Tibial artery (tissue), 4 donors: Measurements from ENCODE around the gene BHLHA9.
A peak's percentile ranks its signal among the peaks of the same experiment; 100 is the strongest.
"Not testable (repeated sequence)": the region's sequence is repeated elsewhere in the genome, so short reads cannot be mapped to it uniquely, and the experiment has no call there.

Experiments
- DNase-seq, 2 donors: peaks; one replicate each; pipeline ENCODE4 v3.0.0-alpha.2; 2019
- H3K27ac ChIP-seq, 2 donors: fragments of 200-600 bp; sonication (generic) in 1 of 2; 1 replicate in 1 of 2; 2 replicates in 1 of 2; pipeline ENCODE4 v1.5.1; 2018 to 2019; ENCODE audit warnings: mild to moderate bottlenecking in 1 of 2
- H3K27me3 ChIP-seq, 2 donors: fragments of 200-600 bp; sonication (generic) in 1 of 2; one replicate each; pipeline versions ENCODE4 v1.5.1 to v1.6.0; 2016 to 2019
- H3K36me3 ChIP-seq, 3 donors: fragments of 200-600 bp; sonication (generic) in 2 of 3; one replicate each; pipeline ENCODE4 v1.5.1; 2016 to 2019; ENCODE audit warnings: mild to moderate bottlenecking in 2 of 3
- H3K4me1 ChIP-seq, 4 donors: fragments of 200-600 bp; sonication (generic) in 2 of 4; 1 replicate in 3 of 4; 2 replicates in 1 of 4; pipeline ENCODE4 v1.5.1; 2016 to 2019
- H3K4me3 ChIP-seq, 2 donors: fragments of 200-600 bp; sonication (generic) in 1 of 2; 1 replicate in 1 of 2; 2 replicates in 1 of 2; pipeline ENCODE4 v1.5.1; 2018 to 2019; ENCODE audit warnings: mild to moderate bottlenecking in 2 of 2
- H3K9me3 ChIP-seq, 3 donors: fragments of 200-600 bp; sonication (generic) in 1 of 3; one replicate each; pipeline ENCODE4 v1.5.1; 2016 to 2019
- intact Hi-C: fragments of 100-400 bp; cut with DNase I; formaldehyde crosslinking; loops from one replicate; pipeline ENCODE4 v1.15.0; 2023; ENCODE audit warnings: low total_unique reads
- TF ChIP-seq, protein P1 (sequence below), 2 experiments: fragments of 200-600 bp in 1 of 2; fragments of 450-650 bp in 1 of 2; IDR thresholded peaks; one replicate each; pipeline ENCODE4 v1.5.1; 2017 to 2019; ENCODE audit warnings: antibody characterized with exemption in 2 of 2, mild to moderate bottlenecking in 1 of 2, moderate library complexity in 1 of 2

BHLHA9 gene

DNA sequence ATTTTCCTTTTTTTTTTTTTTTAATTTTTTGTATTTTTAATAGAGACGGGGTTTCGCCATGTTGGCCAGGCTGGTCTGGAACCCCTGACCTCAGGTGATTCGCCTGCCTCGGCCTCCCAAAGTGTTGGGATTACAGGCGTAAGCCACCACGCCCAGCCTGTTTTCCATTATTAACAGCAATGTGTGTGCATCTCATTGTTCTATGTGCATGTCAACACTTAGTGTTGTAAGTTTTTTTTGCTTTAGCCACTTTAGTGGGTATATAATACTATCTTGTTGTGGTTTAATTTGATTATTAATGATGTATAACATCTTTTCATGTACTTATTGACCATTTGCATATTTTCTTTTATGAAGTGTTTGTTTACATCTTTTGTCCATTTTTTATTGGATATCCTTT lies 32.8 kb upstream of the BHLHA9 start:
- TF ChIP-seq, protein P1, sequence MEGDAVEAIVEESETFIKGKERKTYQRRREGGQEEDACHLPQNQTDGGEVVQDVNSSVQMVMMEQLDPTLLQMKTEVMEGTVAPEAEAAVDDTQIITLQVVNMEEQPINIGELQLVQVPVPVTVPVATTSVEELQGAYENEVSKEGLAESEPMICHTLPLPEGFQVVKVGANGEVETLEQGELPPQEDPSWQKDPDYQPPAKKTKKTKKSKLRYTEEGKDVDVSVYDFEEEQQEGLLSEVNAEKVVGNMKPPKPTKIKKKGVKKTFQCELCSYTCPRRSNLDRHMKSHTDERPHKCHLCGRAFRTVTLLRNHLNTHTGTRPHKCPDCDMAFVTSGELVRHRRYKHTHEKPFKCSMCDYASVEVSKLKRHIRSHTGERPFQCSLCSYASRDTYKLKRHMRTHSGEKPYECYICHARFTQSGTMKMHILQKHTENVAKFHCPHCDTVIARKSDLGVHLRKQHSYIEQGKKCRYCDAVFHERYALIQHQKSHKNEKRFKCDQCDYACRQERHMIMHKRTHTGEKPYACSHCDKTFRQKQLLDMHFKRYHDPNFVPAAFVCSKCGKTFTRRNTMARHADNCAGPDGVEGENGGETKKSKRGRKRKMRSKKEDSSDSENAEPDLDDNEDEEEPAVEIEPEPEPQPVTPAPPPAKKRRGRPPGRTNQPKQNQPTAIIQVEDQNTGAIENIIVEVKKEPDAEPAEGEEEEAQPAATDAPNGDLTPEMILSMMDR (IDR thresholded peaks at IDR 0.05): no peak
- Histone ChIP-seq H3K4me1 (no peaks in the 10 kb centered on the region), H3K27ac (no peak overlapping the region), H3K4me3 (no peak overlapping the region), H3K36me3 (no peaks in the 10 kb centered on the region), H3K27me3 (peaks cover 0 to 27% of the 10 kb centered on the region in 2 donors), H3K9me3 (no peaks in the 10 kb centered on the region)
- DNase-seq: no peak
- intact Hi-C loops: no loop called here

GRCh38 chr17:1239210-1239609 lies 31.0 kb upstream of the BHLHA9 start:
- no peaks in the 10 kb centered on the region for H3K4me1 ChIP-seq
- no peak overlapping the region for H3K27ac ChIP-seq
- TF ChIP-seq, protein P1 (IDR thresholded peaks at IDR 0.05): no peak
- no peaks in the 10 kb centered on the region for H3K9me3 ChIP-seq
- no peak for DNase-seq
- intact Hi-C loops: no loop called here
- H3K4me3 ChIP-seq: no peak overlapping the region
- peaks cover 0 to 19% of the 10 kb centered on the region in 2 donors for H3K27me3 ChIP-seq
- H3K36me3 ChIP-seq: no peaks in the 10 kb centered on the region

DNA sequence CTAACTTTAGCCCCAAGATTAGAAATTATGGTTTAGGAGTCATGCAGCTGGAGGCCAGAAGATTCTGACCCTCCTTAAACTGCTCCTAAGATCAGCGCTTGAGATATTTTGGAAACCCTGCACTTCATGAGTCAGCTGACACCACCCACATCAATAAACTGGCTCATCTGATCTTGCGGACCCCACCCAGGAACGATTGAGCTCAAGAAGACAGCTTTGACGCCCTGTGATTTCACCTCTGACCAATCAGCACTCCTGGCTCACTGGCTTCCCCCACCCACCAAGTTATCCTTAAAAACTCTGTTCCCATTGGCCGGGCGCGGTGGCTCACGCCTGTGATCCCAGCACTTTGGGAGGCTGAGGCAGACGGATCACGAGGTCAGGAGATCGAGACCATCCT lies 29.8 kb upstream of the BHLHA9 start:
- H3K36me3 ChIP-seq, DNase-seq, H3K4me1 ChIP-seq, H3K4me3 ChIP-seq, H3K9me3 ChIP-seq, H3K27ac ChIP-seq, intact Hi-C loops: not testable (repeated sequence)
- peaks cover 0 to 18% of the 10 kb centered on the region in 2 donors for H3K27me3 ChIP-seq

DNA sequence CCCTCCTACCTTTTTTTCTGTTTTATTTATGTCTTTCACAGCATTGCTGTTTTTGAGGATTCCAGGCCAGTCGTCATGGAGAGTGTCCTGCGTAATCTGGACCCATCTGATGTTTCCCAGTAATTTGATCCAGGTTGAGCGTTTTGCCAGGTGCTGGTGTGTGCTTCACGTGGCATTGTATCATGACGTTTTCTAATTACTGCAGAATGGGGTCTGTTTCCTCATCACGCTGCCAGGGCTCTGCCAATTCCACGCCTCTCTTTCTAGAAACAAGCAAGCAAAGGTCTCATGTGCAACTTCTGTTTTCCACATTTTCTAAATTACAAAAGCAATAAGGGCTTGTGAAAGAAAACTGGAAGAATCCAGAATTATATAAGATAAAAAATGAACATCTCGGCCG lies 28.3 kb upstream of the BHLHA9 start:
- peak in 1 of 2 donors; percentile 72 for DNase-seq
- Histone ChIP-seq H3K27me3 (peaks cover 0 to 16% of the 10 kb centered on the region in 2 donors), H3K36me3 (no peaks in the 10 kb centered on the region), H3K27ac (no peak overlapping the region), H3K4me1 (no peaks in the 10 kb centered on the region), H3K4me3 (no peak overlapping the region), H3K9me3 (no peaks in the 10 kb centered on the region)
- TF ChIP-seq, protein P1 (IDR thresholded peaks at IDR 0.05): no peak
- intact Hi-C loops: no loop called here

- intact Hi-C loops: no loop called here
- Histone ChIP-seq H3K4me3 (no peak overlapping the region), H3K27me3 (peaks cover 0 to 7% of the 10 kb centered on the region in 2 donors), H3K4me1 (no peaks in the 10 kb centered on the region), H3K9me3 (no peaks in the 10 kb centered on the region), H3K36me3 (no peaks in the 10 kb centered on the region), H3K27ac (no peak overlapping the region)
- no peak for DNase-seq
- TF ChIP-seq, protein P1 (IDR thresholded peaks at IDR 0.05): no peak
Measured at GRCh38 chr17:1244606-1245012, 25.6 kb upstream of the BHLHA9 start.

GRCh38 chr17:1251866-1252608 lies 18.2 kb upstream of the BHLHA9 start:
- Histone ChIP-seq H3K4me1 (peaks cover 0 to 8% (median 6%) of the 10 kb centered on the region in 4 donors), H3K4me3 (no peak overlapping the region), H3K27me3 (peaks cover 0 to 4% of the 10 kb centered on the region in 2 donors), H3K36me3 (no peaks in the 10 kb centered on the region), H3K27ac (no peak overlapping the region), H3K9me3 (no peaks in the 10 kb centered on the region)
- TF ChIP-seq, protein P1 (IDR thresholded peaks at IDR 0.05): no peak
- intact Hi-C loops: no loop called here
- DNase-seq: no peak
